Midbrain (tissue), 1 donor: ENCODE data around the gene CCDC70.
A peak's percentile ranks its signal among the peaks of the same experiment; 100 is the strongest.

Source experiments
- DNase-seq: peaks from one replicate; lab custom pipeline; 2025; lab: John Stamatoyannopoulos, UW

Gene CCDC70

DNA sequence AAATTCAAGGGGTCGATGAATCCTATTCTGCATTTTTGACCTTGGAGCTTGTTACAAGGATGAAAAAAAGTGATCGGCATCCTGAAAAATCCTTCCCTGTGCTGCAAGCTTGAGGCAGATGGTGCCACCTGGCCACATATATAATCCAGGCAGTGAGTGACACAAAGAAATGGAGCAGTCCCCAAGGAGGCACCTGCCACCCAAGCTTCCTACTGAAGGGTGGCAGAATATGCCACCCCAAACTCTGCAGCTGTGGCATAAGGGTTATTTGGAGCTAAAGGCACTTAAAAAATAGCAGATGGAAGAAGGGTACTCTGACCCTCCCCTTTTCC is 32.2 kb upstream of the CCDC70 start:
- DNase-seq = no peak

GRCh38 chr13:51831519-51831918 is 30.2 kb upstream of the CCDC70 start:
- no peak for DNase-seq

DNA sequence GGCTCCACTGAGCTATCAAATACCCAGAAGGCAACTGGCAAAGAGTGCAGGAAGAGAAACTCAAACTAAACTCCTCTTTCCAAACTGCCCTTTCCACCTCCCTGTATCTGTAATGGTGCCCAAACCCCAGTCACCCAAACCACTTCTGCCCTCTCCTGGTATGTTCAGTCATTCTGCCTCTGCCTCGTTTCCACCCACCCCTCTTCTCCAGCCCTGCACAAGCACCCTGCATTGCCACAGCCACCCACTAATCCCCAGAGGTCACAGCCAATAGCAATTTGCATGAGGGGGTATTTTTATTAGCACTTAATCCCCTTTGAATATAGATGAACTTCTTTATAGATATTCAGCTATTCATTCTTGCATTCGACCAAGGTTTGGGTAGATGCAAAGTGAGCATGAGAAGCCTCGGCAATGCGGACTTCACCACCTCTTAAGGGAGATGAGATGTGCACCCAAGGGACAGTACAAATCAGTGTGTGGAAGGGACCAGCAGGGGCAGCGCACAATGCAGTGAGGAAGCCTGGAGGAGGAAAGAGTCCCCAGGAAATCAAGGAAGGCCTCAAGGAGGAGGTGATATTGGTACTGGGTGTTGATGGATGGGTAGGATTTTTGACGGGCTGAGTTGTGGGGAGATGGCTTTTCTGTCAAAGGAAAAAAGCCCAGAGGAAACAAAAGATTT is 29.2 kb upstream of the CCDC70 start:
- peak; percentile 22 for DNase-seq

DNA sequence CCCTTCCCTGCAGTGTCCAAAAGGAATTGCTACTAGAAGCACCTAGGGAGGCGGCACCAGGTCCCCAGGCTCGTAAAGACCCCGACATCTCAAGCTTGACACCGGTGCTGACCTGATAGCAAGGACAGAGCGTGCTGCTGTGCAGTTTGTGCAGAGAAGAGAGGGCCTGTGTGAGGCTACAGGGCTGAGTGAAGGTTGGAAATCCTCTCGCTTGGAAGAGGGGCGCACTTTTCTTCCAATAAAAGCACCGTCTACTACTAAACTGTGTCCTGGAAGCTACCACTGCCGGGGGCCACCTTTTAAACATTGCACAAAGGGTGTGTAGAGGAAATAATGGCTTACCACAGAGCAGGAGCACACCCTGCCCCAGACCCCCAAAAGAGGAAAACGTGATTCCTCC is 27.8 kb upstream of the CCDC70 start:
- DNase-seq = no peak

DNA sequence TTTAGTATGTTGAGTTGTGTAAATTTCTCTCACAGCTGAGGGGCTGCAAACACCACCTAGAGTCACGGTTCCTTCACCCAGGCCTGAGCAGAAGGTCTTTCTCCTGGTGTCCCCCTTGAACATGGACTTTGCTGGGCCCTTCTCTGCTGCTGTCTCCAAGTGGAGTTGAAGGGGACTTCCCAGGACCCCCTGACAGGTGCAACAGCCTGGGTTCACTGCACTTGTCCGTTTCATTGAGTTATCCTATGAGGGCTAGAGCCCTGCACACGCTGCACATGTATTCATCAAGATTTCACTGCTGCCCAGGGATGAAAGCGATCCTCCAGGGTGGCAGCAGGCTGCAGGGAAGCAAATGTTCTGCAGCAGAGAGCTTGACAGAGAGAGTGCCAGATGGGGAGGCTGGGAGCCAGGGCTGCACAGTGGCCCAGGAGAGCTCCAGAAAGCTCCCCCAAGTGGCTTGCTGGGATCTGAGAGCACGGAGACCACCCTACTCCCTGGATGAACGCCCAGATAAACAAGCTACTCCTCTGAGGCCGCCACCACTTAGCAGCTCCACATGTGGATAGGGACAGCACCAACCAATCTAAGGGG is 27.1 kb upstream of the CCDC70 start:
- DNase-seq = no peak

GRCh38 chr13:51837016-51837415 is 24.8 kb upstream of the CCDC70 start:
- no peak for DNase-seq

DNA sequence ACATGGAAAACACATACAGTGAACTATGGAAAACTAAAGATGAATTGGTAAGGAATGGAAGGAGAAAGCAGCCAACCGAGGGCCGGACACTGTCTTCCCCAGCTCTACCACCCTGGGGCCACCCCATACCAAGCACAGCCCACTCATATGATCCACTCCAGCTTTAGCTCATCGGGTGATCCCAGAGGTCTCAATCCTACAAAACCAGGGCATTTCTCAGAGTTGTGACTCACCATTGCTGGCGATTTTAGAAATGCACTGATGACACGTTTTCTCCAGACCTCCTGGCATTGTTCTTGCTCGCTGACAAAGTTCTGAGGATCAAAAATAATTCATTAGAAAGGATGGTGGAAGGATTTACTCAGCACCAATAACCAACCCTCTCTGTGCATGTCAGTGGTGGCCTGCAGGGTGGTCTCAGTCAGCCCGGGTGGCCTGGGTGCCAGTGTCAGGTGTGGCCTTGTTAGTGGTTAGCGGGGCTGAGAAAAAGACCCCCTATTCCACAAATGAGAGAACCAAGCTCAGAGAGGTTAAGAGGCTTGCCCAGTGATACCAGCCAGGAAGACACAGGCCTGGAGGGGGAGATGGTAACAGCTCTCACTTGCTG is 23.4 kb upstream of the CCDC70 start:
- no peak for DNase-seq

DNA sequence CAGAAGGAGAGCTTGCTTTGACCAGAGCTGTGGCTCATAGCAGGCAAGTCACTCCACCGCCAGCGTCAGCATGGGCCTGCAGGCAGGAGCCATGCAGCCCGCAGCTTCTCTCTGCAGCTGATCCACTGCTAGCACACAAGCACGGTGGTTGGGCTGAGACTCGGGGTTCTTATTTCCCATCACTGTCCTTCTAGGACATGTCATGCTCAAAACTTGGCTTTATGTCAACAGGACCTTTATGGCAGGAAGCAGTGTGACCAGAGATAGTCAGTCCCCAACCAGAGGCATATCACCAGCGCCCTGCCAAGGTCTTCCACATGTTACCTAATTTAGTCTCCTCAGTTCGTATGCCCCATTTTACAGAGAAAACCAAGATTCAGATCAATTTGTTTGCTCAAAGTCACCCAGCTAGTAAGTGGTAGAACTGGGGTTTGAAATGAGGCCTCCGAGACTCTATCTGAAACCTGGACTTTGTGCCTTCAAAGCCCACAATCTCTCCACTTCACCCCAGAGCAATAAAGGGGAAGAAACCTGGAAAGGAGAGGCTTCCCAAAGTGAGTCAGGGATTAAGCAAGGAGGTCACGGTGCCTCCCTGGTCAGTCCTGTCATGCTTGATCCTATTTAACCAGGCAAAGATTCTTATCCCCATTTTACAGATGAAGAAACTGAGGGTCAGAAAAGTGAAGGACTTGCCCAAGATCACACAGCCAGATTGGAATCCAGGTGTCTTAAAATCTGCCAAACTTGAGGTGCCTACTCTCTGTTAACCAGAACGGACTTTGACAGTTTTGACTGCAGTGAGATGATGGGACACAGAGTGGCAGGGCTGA is 21.8 kb upstream of the CCDC70 start:
- no peak for DNase-seq

- DNase-seq = no peak
Observed at GRCh38 chr13:51840917-51841316, 20.9 kb upstream of the CCDC70 start.

GRCh38 chr13:51841732-51842131 is 20.0 kb upstream of the CCDC70 start:
- no peak for DNase-seq

GRCh38 chr13:51843529-51843928 is 18.2 kb upstream of the CCDC70 start:
- DNase-seq = no peak

- peak; percentile 31 for DNase-seq
Observed at GRCh38 chr13:51844862-51845573, 16.8 kb upstream of the CCDC70 start, which contains the start of gene TMEM272. Gene TMEM272, minus strand, starts transcription at chr13:51845177. Its CDS starts 6,647 bp downstream, at chr13:51838530.

GRCh38 chr13:51845574-51846318 is 16.0 kb upstream of the CCDC70 start:
- no peak for DNase-seq

DNA sequence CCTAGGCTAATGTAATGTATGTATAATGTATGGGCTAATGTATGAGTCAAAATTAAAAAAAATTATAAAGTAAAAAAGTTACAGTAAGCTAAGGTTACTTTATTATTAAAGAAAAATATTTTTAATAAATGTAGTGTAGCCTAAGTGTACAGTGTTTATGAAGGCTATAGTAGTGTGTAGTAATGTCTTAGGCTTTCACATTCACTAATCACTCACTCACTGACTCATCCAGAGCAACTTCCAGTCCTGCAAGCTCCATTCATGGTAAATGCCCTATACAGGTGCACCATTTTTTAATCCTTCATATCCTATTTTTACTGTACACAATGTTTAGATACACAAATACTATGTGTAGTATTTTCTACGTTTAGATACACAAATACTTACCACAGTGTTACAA is 15.0 kb upstream of the CCDC70 start:
- DNase-seq = no peak

- no peak for DNase-seq
Observed at GRCh38 chr13:51848674-51849073, 13.1 kb upstream of the CCDC70 start.

DNA sequence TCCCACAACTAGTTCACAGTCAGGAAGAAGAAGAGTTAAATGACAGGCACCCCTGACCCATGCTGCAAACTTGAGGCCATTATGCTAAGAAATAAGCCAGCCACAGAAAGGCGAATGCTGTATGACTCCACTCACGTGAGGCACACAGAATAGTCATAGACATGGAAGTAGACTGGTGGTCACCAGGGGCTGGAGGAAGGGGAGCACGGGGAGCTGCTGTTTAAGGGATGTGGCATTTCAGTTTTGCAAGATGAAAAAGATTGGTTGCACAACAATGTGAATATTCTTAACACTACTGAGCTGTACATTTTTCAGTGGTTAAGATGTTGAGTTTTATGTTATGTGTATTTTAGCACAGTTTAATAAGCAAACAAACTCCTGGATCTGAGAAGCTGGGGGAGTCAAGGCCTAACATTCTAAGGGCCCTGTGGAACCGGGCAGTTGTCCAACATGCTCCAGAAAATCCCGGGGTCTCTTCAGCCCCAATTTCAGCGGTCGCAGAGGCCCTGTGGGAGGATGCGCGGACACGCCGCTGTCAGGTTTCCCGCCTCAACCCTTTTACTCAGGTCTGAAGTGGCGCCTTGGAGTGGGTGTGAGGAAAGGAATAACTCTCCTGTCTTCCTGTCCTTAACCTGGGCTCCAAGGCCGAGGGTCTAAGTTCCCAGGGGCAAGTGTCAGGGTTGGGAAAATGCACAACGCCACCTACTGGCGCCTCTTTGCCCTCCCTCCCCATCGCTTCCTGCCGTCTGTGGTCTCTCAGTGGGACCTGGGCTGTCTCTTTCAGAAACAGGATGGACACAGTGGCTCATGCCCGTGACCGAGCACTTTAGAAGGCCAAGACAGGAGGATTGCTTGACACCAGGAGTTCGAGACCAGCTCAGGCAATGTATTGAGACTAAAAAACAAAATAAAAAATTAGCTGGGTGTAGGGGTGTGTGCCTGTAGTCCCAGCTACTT is 12.3 kb upstream of the CCDC70 start:
- DNase-seq = no peak

GRCh38 chr13:51856027-51856736 is 5.6 kb upstream of the CCDC70 start:
- no peak for DNase-seq

- no peak for DNase-seq
Observed at GRCh38 chr13:51856998-51857397, 4.8 kb upstream of the CCDC70 start.

DNA sequence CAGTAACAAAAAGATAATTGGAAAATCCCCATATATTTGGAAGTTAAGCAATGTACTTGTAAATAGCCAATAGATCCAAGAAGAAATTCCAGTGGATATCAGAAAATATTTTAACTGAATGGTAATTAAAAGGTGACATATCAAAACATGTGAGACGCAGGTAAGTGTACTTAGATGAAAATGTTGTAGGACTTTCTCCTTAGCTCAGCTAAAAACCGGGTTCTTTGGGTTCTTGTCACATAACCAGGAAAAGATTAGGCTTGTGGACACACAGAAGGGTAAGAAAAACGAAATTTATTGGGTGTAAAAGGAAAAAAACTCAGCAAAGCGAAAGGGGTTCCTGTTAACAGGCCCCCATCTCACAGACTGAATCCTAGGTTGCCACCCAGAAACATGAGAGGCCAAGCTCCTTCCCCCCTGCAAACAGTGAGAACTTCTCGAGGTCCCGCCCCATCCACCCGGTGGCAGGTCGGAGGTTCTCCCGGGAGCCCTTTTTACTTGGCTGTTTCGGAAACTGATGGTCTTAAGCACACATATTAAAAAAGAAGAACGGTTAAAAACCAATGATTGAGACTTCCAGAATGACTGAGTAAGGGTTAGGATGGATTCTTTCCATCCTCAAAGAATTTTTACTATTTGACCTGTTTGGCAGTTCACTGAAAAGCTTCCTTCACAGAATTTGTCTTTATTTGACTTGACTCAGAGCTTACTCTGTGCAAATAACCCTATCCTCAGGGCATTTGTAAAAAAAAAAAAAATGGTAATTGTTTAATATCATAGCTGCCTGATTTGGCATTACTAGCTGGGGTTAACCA is 3.1 kb upstream of the CCDC70 start:
- DNase-seq = no peak
